Measurements from ENCODE around the gene KCNIP4. TPM values are rescaled to one million over a fixed set of nuclear protein-coding genes. Genes with fewer than 3 reads are reported as not detected.

KCNIP4 gene
- total and polyA plus RNA-seq, 2 donors (not counting 1 experiment from before 2014, with no cell fraction given): not detected

DNA sequence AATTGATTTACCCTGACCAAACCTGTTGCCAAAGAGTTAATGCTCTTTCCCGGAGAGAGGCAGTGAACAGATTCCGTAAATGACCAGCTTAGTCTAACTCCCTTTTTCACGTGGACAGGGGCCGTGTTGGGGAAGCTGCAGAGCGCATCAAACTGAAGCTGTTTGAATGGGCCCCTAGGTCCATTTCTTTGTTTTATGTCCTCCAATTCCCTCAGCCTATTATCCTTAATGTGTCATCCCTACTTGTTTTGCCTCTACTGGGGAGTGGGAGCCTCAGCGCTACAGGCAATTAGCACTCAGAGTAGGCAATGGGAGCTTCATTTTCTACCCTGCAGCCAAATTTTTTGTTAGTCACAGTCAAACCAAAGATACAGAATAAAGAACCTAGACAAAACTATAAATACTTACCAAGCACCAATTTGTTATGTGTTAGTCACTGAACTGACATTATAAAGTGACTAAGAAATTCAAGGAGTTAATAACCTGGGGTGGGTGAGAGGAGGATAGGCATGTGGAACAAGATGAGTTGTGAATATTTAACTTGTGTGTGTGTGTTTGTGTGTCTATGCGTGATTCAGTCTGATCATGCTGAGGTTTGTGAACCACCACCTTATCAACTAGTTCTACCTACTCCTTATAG lies 830.9 kb downstream of the KCNIP4 start:
- no peaks in the 10 kb centered on the region for H3K27me3 ChIP-seq (replicated peaks in 1 of 4; ENCODE audit: control extremely low read depth in 1 of 4, control insufficient read depth in 3 of 4, insufficient read depth in 4 of 4, low read length in 3 of 4)
- Mint-ChIP-seq H3K4me3 (no peak overlapping the region), H3K4me1 (no peaks in the 10 kb centered on the region), H3K9me3 (ENCODE audit: insufficient read depth) (peaks cover 4% of the 10 kb centered on the region), H3K27me3 (no peaks in the 10 kb centered on the region), H3K27ac (no peak overlapping the region)
- no peaks in the 10 kb centered on the region for H4K20me1 ChIP-seq (ENCODE audit: control insufficient read depth, insufficient read depth, low read length, poor library complexity, severe bottlenecking)
- WGBS (ENCODE audit: insufficient coverage): 89% methylated on average over 3 of the region's 7 CpGs
- H3K4me1 ChIP-seq (ENCODE audit: control insufficient read depth in 2 of 2, insufficient read depth in 2 of 2, low read length in 2 of 2): no peaks in the 10 kb centered on the region
- H3K4me2 ChIP-seq (replicated peaks; ENCODE audit: low read depth, low read length, poor library complexity, severe bottlenecking): no peak overlapping the region
- no peaks in the 10 kb centered on the region for H3K36me3 ChIP-seq (replicated peaks in 1 of 2; ENCODE audit: control extremely low read depth in 1 of 2, control insufficient read depth in 1 of 2, extremely low read depth in 1 of 2, insufficient read depth in 2 of 2, low read length in 1 of 2)
- no peak overlapping the region for H3K27ac ChIP-seq (ENCODE audit: low read length in 2 of 2)
- ChIA-PET CTCF (no interaction called here), POLR2A (no interaction called here)
- DNase-seq: no peak
- ATAC-seq (ENCODE audit: low read depth): no peak
- no peak overlapping the region for H3K4me3 ChIP-seq (ENCODE audit: control extremely low read depth in 1 of 5, extremely low read depth in 1 of 5, insufficient read depth in 1 of 5, low read depth in 2 of 5, low read length in 4 of 5)
- intact Hi-C loops (cut with micrococcal nuclease): no loop called here
- H3K9ac ChIP-seq (ENCODE audit: low read length): no peak overlapping the region
- no peak overlapping the region for H2AFZ ChIP-seq (ENCODE audit: insufficient read depth, low read depth, low read length, poor library complexity, severe bottlenecking)
- H3K9me3 ChIP-seq (ENCODE audit: control extremely low read depth in 1 of 3, control insufficient read depth in 2 of 3, insufficient read depth in 1 of 3, low read length in 2 of 3): peaks cover 0 to 3% (median 0%) of the 10 kb centered on the region in 3 donors
- H3K79me2 ChIP-seq (ENCODE audit: control insufficient read depth, insufficient read depth, low read length): no peaks in the 10 kb centered on the region
- TF ChIP-seq, protein P1, sequence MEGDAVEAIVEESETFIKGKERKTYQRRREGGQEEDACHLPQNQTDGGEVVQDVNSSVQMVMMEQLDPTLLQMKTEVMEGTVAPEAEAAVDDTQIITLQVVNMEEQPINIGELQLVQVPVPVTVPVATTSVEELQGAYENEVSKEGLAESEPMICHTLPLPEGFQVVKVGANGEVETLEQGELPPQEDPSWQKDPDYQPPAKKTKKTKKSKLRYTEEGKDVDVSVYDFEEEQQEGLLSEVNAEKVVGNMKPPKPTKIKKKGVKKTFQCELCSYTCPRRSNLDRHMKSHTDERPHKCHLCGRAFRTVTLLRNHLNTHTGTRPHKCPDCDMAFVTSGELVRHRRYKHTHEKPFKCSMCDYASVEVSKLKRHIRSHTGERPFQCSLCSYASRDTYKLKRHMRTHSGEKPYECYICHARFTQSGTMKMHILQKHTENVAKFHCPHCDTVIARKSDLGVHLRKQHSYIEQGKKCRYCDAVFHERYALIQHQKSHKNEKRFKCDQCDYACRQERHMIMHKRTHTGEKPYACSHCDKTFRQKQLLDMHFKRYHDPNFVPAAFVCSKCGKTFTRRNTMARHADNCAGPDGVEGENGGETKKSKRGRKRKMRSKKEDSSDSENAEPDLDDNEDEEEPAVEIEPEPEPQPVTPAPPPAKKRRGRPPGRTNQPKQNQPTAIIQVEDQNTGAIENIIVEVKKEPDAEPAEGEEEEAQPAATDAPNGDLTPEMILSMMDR (IDR thresholded peaks at IDR 0.05): no peak
- TF ChIP-seq EZH2 (IDR thresholded peaks at IDR 0.05; ENCODE audit: borderline replicate concordance, insufficient read depth, low read depth, low read length, poor library complexity, severe bottlenecking): no peak

DNA sequence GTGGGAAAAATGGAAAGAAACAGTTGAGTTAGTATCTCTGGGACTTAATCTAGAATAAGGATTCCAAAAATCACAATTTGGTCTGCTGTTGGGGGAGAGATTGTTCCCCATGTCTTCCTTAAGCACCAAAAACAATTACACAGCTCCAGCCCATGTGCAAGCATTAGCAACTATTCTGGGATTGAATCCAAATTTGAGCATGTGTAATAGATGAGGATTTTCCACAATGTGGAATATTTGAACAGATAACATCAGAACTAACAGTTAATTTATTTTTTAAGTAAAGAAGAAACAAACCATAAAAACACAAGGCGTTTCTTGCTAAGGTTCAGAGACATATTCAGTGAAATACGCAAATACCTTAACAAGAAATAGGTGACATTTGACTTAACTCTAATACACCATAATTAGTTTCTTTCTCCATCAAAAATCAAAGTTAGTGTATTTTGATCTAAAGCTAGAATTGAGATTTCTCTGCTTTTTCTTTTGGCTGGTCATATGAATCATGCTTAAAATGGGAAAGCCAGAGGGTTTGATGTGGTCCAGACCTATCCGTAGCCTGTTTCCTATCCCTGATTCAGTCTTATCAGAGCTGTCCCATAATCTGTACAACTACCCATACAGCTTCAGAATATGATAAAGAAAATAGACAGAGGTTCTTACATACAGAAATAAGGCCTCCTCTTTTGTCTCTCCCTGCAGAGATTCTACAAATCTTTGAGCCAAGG lies 834.9 kb downstream of the KCNIP4 start:
- Histone ChIP-seq H4K20me1 (ENCODE audit: control insufficient read depth, insufficient read depth, low read length, poor library complexity, severe bottlenecking) (no peaks in the 10 kb centered on the region), H3K79me2 (ENCODE audit: control insufficient read depth, insufficient read depth, low read length) (no peaks in the 10 kb centered on the region), H3K27ac (ENCODE audit: low read length in 2 of 2) (no peak overlapping the region), H3K9me3 (ENCODE audit: control extremely low read depth in 1 of 3, control insufficient read depth in 2 of 3, insufficient read depth in 1 of 3, low read length in 2 of 3) (peaks cover 0 to 7% (median 1%) of the 10 kb centered on the region in 3 donors), H2AFZ (ENCODE audit: insufficient read depth, low read depth, low read length, poor library complexity, severe bottlenecking) (no peak overlapping the region), H3K36me3 (replicated peaks in 1 of 2; ENCODE audit: control extremely low read depth in 1 of 2, control insufficient read depth in 1 of 2, extremely low read depth in 1 of 2, insufficient read depth in 2 of 2, low read length in 1 of 2) (no peaks in the 10 kb centered on the region), H3K27me3 (replicated peaks in 1 of 4; ENCODE audit: control extremely low read depth in 1 of 4, control insufficient read depth in 3 of 4, insufficient read depth in 4 of 4, low read length in 3 of 4) (no peaks in the 10 kb centered on the region), H3K4me2 (replicated peaks; ENCODE audit: low read depth, low read length, poor library complexity, severe bottlenecking) (no peak overlapping the region), H3K9ac (ENCODE audit: low read length) (no peak overlapping the region), H3K4me3 (ENCODE audit: control extremely low read depth in 1 of 5, extremely low read depth in 1 of 5, insufficient read depth in 1 of 5, low read depth in 2 of 5, low read length in 4 of 5) (no peak overlapping the region), H3K4me1 (ENCODE audit: control insufficient read depth in 2 of 2, insufficient read depth in 2 of 2, low read length in 2 of 2) (no peaks in the 10 kb centered on the region)
- Mint-ChIP-seq H3K9me3 (ENCODE audit: insufficient read depth) (peaks cover 4% of the 10 kb centered on the region), H3K4me1 (no peaks in the 10 kb centered on the region), H3K27me3 (no peaks in the 10 kb centered on the region), H3K27ac (no peak overlapping the region), H3K4me3 (no peak overlapping the region)
- DNase-seq (no peak), ATAC-seq (ENCODE audit: low read depth) (no peak)
- ChIA-PET POLR2A (no interaction called here), CTCF (no interaction called here)
- WGBS (ENCODE audit: insufficient coverage): no CpG with 5 or more reads among the region's 3 CpGs
- intact Hi-C loops (cut with micrococcal nuclease): no loop called here
- TF ChIP-seq, protein P1 (IDR thresholded peaks at IDR 0.05): no peak
- no peak for TF ChIP-seq EZH2 (IDR thresholded peaks at IDR 0.05; ENCODE audit: borderline replicate concordance, insufficient read depth, low read depth, low read length, poor library complexity, severe bottlenecking)
